ENCODE results near the gene AKT1S1.
A peak's percentile ranks its signal among the peaks of the same experiment; 100 is the strongest.

- no peak for TF ChIP-seq HDGF (IDR thresholded peaks at IDR 0.05; ENCODE audit: borderline replicate concordance)
- TF ChIP-seq ARNT (IDR thresholded peaks at IDR 0.05): no peak
- TF ChIP-seq SP1 (IDR thresholded peaks at IDR 0.05): no peak
- peak; percentile 100 for TF ChIP-seq FOXK2 (IDR thresholded peaks at IDR 0.05)
- no peak; the same call in 1 of the 2 replicates for TF ChIP-seq BHLHE40 (IDR thresholded peaks at IDR 0.05; ENCODE audit: borderline replicate concordance)
- TF ChIP-seq TARDBP (IDR thresholded peaks at IDR 0.05): no peak
- TF ChIP-seq ELF4 (IDR thresholded peaks at IDR 0.05): peak; percentile 45; the same call in 1 of the 2 replicates
- no peak for TF ChIP-seq LEF1 (IDR thresholded peaks at IDR 0.05; ENCODE audit: borderline replicate concordance)
- no peak for TF ChIP-seq FOXM1 (IDR thresholded peaks at IDR 0.05; ENCODE audit: borderline replicate concordance)
- TF ChIP-seq FOXA1 (IDR thresholded peaks at IDR 0.05): no peak
- no peak for TF ChIP-seq SUZ12 (IDR thresholded peaks at IDR 0.05)
Measured at GRCh38 chr19:49877020-49877878, at the start of gene AKT1S1, which contains the start of gene TBC1D17.

All from HEK293T (cell line).